Activated naive CD4-positive, alpha-beta T cell treated with anti-CD3 and anti-CD28 coated beads, Interleukin-2, amount 50 U/mL, for 24 hours (primary cell): ENCODE results near the gene HERC3.

Experiments used
- H3K27ac Mint-ChIP-seq: one replicate; pipeline ENCODE4 v1.8.0; 2021; ENCODE audit warnings: mild to moderate bottlenecking, mixed read lengths
- H3K27me3 Mint-ChIP-seq: one replicate; pipeline ENCODE4 v1.8.0; 2021; ENCODE audit warnings: mixed read lengths
- H3K36me3 Mint-ChIP-seq: one replicate; pipeline ENCODE4 v1.8.0; 2021; ENCODE audit warnings: mixed read lengths
- H3K4me1 Mint-ChIP-seq: one replicate; pipeline ENCODE4 v1.8.0; 2021; ENCODE audit warnings: mixed read lengths
- H3K4me3 Mint-ChIP-seq: one replicate; pipeline ENCODE4 v1.8.0; 2021; ENCODE audit warnings: mild to moderate bottlenecking, mixed read lengths
- H3K9me3 Mint-ChIP-seq: one replicate; pipeline ENCODE4 v1.8.0; 2021; ENCODE audit warnings: mixed read lengths

The HERC3 gene

DNA sequence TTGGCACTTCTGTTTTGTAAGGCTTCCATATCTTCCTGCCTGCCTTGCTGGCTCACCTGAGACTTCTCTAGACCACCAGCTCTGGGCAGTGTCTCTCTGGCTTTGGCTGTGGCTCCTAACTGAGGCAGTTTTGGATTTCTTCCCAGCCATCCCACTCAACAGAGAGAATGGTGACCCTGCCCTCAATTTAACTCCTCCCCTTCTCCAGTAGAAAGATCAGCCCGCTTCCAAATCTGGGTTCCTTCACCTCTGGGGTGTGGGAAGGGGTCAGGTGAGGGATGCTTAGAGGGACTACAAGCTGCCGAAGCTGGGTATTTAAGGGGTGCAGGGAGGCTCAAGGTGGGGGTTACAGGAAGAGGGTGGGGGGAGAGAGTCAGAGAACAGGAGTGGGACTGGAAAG, 81.6 kb downstream of the HERC3 start:
- Mint-ChIP-seq H3K9me3 (no peaks in the 10 kb centered on the region), H3K4me3 (no peak overlapping the region), H3K27ac (peak overlapping the region; percentile 46), H3K36me3 (peaks cover 10% of the 10 kb centered on the region), H3K27me3 (no peaks in the 10 kb centered on the region), H3K4me1 (peaks cover 14% of the 10 kb centered on the region)

- H3K27me3 Mint-ChIP-seq, result no peaks in the 10 kb centered on the region
- peaks cover 14% of the 10 kb centered on the region for H3K4me1 Mint-ChIP-seq
- H3K36me3 Mint-ChIP-seq, result peaks cover 14% of the 10 kb centered on the region
- H3K9me3 Mint-ChIP-seq, result no peaks in the 10 kb centered on the region
- no peak overlapping the region for H3K4me3 Mint-ChIP-seq
- H3K27ac Mint-ChIP-seq, result peak overlapping the region; percentile 46
These were observed 82.3 kb downstream of the HERC3 start for GRCh38 chr4:88674565-88674964.

- Mint-ChIP-seq H3K36me3 (peaks cover 18% of the 10 kb centered on the region), H3K9me3 (no peaks in the 10 kb centered on the region), H3K27me3 (no peaks in the 10 kb centered on the region), H3K4me1 (peaks cover 14% of the 10 kb centered on the region), H3K4me3 (no peak overlapping the region), H3K27ac (no peak overlapping the region)
These were observed 82.7 kb downstream of the HERC3 start for GRCh38 chr4:88674979-88675378.

DNA sequence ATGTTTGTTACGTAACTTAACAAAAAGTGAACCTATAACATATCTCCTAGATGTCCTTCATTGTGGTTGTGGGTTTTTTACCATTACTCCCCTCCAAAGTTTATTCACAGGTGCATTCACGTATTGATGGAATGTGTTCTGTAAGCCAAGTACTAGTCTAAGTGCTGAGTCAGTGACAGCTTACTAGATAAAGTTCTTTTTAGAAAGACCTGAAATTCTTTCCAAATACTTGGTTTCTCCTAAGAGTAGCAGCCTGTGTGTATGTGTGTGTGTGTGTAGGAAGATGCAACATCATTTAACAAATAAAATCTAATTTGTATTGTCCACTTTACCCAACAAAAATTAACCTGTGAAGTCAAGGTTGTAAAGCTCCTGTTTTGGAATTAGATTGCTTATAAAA, 83.3 kb downstream of the HERC3 start:
- Mint-ChIP-seq H3K27me3 (no peaks in the 10 kb centered on the region), H3K4me3 (no peak overlapping the region), H3K27ac (peak overlapping the region; percentile 19), H3K9me3 (no peaks in the 10 kb centered on the region), H3K36me3 (peaks cover 19% of the 10 kb centered on the region), H3K4me1 (peaks cover 14% of the 10 kb centered on the region)

DNA sequence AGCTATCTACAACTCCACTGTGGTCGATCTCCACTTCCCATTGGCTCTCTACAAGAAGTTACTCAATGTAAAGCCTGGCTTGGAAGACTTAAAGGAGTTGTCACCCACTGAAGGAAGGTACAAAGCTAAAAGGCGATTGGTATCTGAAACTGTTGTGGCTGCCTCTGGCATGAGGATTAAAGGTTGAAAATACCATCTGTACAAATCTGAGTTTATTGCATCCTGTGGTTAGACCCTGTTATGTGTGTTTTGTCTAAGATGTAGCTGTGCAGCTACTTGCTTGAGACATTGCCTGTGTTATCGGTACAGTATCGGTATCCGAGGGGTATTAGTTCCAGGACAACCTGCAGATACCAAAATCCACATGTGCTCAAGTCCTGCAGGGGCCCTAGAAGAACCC, 88.9 kb downstream of the HERC3 start:
- no peaks in the 10 kb centered on the region for H3K9me3 Mint-ChIP-seq
- no peaks in the 10 kb centered on the region for H3K27me3 Mint-ChIP-seq
- peaks cover 3% of the 10 kb centered on the region for H3K4me1 Mint-ChIP-seq
- no peak overlapping the region for H3K27ac Mint-ChIP-seq
- peaks cover 43% of the 10 kb centered on the region for H3K36me3 Mint-ChIP-seq
- H3K4me3 Mint-ChIP-seq, result no peak overlapping the region

DNA sequence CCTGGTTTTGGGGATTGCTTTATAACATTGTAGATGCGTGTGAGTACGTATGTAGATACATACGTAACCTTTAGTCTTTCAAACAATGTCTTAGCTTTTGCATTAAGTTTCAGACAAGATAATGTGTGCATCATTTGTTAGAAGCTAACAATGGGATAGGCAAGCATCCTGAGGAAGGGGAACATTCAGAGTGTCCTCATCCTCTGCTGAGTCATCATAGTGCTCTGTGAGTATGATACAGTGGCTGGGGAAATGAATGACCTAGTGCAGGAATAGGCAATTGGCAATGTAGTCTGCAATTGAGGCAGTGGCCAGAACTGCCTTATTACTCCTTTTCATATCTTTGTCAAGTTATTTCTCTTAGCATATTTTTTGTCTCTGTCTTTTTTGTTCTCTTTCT, 98.1 kb downstream of the HERC3 start:
- Mint-ChIP-seq H3K9me3 (no peaks in the 10 kb centered on the region), H3K27me3 (no peaks in the 10 kb centered on the region), H3K36me3 (peaks cover 20% of the 10 kb centered on the region), H3K27ac (peak overlapping the region; percentile 33), H3K4me3 (no peak overlapping the region), H3K4me1 (peaks cover 13% of the 10 kb centered on the region)

GRCh38 chr4:88693792-88694191, 101.5 kb downstream of the HERC3 start:
- Mint-ChIP-seq H3K9me3 (no peaks in the 10 kb centered on the region), H3K4me1 (peaks cover 17% of the 10 kb centered on the region), H3K27ac (peak overlapping the region; percentile 35), H3K27me3 (no peaks in the 10 kb centered on the region), H3K4me3 (no peak overlapping the region), H3K36me3 (peaks cover 4% of the 10 kb centered on the region)

- peak overlapping the region; percentile 79 for H3K27ac Mint-ChIP-seq
- H3K4me3 Mint-ChIP-seq, result peak overlapping the region; percentile 91
- H3K4me1 Mint-ChIP-seq, result peaks cover 18% of the 10 kb centered on the region
- no peaks in the 10 kb centered on the region for H3K9me3 Mint-ChIP-seq
- no peaks in the 10 kb centered on the region for H3K27me3 Mint-ChIP-seq
- peaks cover 3% of the 10 kb centered on the region for H3K36me3 Mint-ChIP-seq
These were observed 104.3 kb downstream of the HERC3 start for GRCh38 chr4:88696630-88697029.

GRCh38 chr4:88697141-88697540, 104.9 kb downstream of the HERC3 start:
- H3K27ac Mint-ChIP-seq, result peak overlapping the region; percentile 79
- peaks cover 3% of the 10 kb centered on the region for H3K36me3 Mint-ChIP-seq
- H3K4me1 Mint-ChIP-seq, result peaks cover 18% of the 10 kb centered on the region

DNA sequence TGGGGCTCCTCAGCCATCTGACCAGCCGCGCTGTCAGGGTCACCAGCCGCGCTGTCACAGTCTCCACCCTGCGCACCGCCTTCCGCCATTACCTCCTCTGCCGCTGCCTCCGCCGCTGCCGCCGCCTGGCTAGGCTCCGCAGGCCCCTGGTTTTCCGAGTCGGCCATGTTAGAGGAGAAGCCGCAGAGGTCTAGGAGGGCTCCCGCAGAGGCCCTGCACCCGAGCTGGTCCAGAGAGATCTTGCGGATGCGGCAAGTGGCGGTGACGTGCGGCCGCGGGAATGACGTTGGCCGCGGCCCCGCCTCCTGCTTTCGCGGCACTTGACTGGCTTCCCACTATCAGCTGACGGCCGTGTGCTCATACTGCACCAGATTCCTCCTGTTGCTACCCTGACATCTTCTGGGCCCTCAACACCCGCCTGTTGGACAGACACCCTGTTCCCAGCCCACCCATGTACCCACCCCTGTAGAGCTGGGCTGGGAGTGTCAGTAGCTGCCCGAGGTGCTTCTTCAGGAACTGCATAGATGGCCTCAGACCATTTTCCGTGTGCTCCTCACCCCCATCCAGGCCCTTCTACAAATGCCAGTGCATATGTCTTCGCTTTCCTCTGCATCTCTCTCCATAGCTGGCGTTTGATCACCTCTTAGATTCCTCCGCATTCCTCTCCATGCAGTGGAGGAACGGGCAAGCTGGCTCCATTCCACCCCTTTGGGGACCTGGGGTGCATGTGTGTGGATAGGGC, 105.5 kb downstream of the HERC3 start, which contains the start of gene NAP1L5:
TSS of gene NAP1L5 (minus strand) at position 242 of the 742 bp plus-strand sequence. CDS start at position 167, 75 bp downstream.
- Mint-ChIP-seq H3K27me3 (no peaks in the 10 kb centered on the region), H3K4me3 (peak within 1 kb of the TSS; percentile 91), H3K27ac (peak within 1 kb of the TSS; percentile 79), H3K36me3 (peaks cover 3% of the 10 kb centered on the region), H3K9me3 (no peaks in the 10 kb centered on the region), H3K4me1 (peaks cover 18% of the 10 kb centered on the region)

More at GRCh38 chr4:88697141-88697540, 104.9 kb downstream of the HERC3 start:
- H3K27me3 Mint-ChIP-seq, result no peaks in the 10 kb centered on the region
- H3K4me3 Mint-ChIP-seq, result peak overlapping the region; percentile 91
- H3K9me3 Mint-ChIP-seq, result no peaks in the 10 kb centered on the region

DNA sequence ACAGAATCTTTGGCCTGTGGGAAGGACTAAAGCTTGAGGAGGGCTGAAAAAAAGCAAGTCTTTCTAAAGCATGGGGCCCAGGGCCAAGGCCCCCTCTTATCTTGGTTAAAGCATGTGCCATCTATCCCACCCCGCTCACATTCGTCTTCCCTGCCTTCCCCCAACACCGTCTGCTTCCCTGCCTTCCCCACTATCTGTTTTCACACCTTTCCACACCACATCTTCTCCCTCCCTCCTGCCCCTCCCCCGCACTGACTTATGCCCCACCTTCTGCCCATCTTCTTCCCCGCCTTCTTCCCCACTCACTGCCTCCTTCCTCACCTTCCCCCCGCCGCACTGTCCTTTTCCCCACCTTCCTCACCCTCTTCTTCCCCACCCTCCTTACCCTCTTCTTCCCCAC, 106.2 kb downstream of the HERC3 start:
- Mint-ChIP-seq H3K4me1 (peaks cover 18% of the 10 kb centered on the region), H3K27ac (no peak overlapping the region), H3K27me3 (no peaks in the 10 kb centered on the region), H3K9me3 (no peaks in the 10 kb centered on the region), H3K4me3 (no peak overlapping the region), H3K36me3 (peaks cover 6% of the 10 kb centered on the region)

- H3K27ac Mint-ChIP-seq, result no peak overlapping the region
- H3K27me3 Mint-ChIP-seq, result no peaks in the 10 kb centered on the region
- H3K4me1 Mint-ChIP-seq, result peaks cover 8% of the 10 kb centered on the region
- H3K9me3 Mint-ChIP-seq, result no peaks in the 10 kb centered on the region
- H3K4me3 Mint-ChIP-seq, result no peak overlapping the region
- peaks cover 22% of the 10 kb centered on the region for H3K36me3 Mint-ChIP-seq
These were observed 110.5 kb downstream of the HERC3 start for GRCh38 chr4:88702782-88703181.

GRCh38 chr4:88705223-88705622, 112.9 kb downstream of the HERC3 start:
- H3K9me3 Mint-ChIP-seq, result no peaks in the 10 kb centered on the region
- H3K36me3 Mint-ChIP-seq, result peaks cover 37% of the 10 kb centered on the region
- H3K27ac Mint-ChIP-seq, result no peak overlapping the region
- H3K4me1 Mint-ChIP-seq, result no peaks in the 10 kb centered on the region
- H3K4me3 Mint-ChIP-seq, result no peak overlapping the region
- no peaks in the 10 kb centered on the region for H3K27me3 Mint-ChIP-seq

- no peak overlapping the region for H3K27ac Mint-ChIP-seq
- H3K27me3 Mint-ChIP-seq, result no peaks in the 10 kb centered on the region
- no peaks in the 10 kb centered on the region for H3K4me1 Mint-ChIP-seq
- no peaks in the 10 kb centered on the region for H3K9me3 Mint-ChIP-seq
- H3K4me3 Mint-ChIP-seq, result no peak overlapping the region
- H3K36me3 Mint-ChIP-seq, result peaks cover 43% of the 10 kb centered on the region
These were observed 113.7 kb downstream of the HERC3 start for GRCh38 chr4:88705805-88706492.

- Mint-ChIP-seq H3K36me3 (peaks cover 44% of the 10 kb centered on the region), H3K4me1 (no peaks in the 10 kb centered on the region), H3K4me3 (no peak overlapping the region), H3K27ac (no peak overlapping the region), H3K27me3 (no peaks in the 10 kb centered on the region), H3K9me3 (peaks cover under 1% of the 10 kb centered on the region)
These were observed 114.3 kb downstream of the HERC3 start for GRCh38 chr4:88706574-88706973.

GRCh38 chr4:88709989-88710388, 117.7 kb downstream of the HERC3 start:
- H3K36me3 Mint-ChIP-seq, result peaks cover 65% of the 10 kb centered on the region
- H3K27ac Mint-ChIP-seq, result no peak overlapping the region
- no peak overlapping the region for H3K4me3 Mint-ChIP-seq
- peaks cover 9% of the 10 kb centered on the region for H3K9me3 Mint-ChIP-seq
- H3K4me1 Mint-ChIP-seq, result peaks cover 13% of the 10 kb centered on the region
- H3K27me3 Mint-ChIP-seq, result no peaks in the 10 kb centered on the region
